ENCODE results near the gene GNRH2.
"Not testable (repeated sequence)": the region's sequence is repeated elsewhere in the genome, so short reads cannot be mapped to it uniquely, and the experiment has no call there.

Gene GNRH2

DNA sequence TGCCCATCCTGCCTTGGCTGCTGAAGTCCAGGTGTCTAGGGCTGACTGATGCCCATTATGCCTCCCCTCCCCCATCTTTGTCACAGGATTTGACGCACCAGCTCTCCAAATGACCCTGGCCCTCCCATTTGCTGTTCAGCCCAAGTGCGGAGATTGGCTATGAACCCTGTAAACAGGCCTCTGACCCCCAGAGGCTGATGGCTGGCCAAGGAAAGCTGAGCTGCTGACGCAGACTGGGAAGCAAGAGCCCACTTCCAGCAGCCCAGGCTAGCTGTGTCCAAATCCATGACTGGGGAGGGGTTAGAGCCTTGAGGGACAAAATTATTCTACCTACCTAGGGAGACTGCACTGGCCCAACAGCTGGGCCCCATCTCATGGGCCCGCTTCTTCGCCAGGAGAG lies 797 bp upstream of the GNRH2 start:
- DNase-seq (no peak), ATAC-seq (no peak)

DNA sequence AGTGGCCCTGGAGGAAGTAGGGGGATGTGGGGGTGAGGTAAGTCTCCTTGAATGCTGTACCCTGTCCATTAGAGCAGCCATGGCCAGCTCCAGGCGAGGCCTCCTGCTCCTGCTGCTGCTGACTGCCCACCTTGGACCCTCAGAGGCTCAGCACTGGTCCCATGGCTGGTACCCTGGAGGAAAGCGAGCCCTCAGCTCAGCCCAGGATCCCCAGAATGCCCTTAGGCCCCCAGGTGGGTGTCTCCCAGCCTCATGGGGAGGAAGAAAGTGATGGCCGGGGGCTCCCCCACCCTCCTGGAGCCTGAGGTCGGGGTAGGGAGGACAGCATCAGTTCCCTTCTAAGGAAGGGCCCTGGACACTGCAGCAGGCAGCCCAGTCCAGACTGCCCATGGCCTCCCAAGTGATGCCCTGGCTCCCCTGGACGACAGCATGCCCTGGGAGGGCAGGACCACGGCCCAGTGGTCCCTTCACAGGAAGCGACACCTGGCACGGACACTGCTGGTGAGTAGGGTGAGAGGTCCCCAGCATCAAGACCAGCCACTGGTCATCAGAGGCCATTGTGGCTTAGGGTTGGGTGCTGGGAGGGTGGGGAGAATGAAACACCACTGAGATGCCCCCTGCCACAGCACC lies 1.0 kb downstream of the GNRH2 start:
- DNase-seq: no peak
- ATAC-seq: no peak

DNA sequence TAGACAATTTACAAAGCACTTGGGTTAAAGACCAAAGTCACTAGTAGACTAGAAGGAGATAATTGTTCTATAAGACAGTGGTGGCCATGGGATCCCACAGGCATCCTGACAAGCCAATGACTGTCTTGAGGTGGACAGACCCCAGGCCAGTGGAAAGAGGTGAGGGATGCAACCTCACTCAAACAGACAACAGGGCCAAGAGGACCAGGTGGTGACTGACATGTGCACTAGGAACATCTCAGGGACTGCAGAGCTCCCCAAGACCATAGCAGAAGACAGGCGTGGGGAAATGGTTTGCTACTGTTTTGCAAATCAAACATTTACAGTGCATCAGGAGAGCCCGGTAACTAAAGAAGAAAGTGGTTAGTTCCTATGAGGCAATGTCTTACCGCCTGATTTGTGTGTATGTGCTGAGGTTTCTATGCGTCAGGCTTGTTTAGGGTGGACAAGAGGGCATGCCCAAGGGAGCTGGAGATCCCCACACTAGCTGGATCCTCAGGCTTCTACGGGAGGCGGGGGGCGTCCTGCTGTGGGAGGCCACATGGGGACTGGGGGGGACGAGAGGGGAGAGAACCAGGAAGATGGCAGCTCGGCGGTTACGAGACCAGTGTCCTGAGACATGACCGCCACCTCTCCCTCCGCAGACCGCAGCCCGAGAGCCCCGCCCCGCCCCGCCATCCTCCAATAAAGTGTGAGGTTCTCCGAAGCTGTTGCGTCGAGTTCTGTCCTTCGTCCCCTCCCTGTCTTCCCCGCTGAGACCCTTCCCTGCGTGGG lies 1.8 kb downstream of the GNRH2 start:
- ATAC-seq (peak; percentile 29), DNase-seq (peak; percentile 68)

- DNase-seq: peak; percentile 88
- peak; percentile 92 for ATAC-seq
These were observed 2.6 kb downstream of the GNRH2 start, which contains the start of gene MRPS26 for GRCh38 chr20:3045816-3046676. MRPS26 (plus strand) TSS chr20:3046052; CDS start chr20:3046069, 17 bp downstream.

DNA sequence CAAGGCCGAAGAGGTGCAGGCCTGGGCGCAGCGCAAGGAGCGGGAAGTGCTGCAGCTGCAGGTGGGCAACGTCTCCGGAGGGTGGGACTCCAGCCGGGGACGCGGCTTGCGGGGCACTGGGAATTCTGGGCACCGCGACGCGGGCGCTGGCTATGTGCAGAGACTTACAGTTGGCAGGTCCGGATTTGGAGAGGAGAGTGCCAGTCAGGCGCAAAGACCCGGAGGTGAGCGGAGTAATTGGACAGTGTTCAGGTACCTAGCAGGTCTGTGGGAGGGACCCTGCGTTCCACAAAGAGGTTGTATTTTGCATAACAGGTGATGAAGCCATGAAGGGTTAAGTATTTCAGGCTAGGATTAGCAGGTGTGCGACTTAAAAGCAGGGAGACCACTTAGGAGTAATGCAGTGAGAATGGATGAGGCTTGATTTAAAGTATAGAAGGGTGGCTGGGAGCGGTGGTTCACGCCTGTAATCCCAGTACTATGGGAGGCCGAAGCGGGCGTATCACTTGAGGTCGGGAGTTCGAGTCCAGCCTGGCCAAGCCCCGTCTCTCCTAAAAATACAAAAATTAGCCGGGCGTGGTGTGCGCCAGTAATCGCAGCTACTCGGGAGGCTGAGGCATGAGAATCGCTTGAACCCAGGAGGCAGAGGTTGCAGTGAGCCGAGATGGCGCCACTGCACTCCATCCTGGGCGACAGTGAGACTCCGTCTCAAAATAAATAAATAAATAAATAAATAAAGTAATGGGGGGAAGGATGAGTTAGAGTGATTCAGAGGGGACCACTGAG lies 3.4 kb downstream of the GNRH2 start:
- no peak for ATAC-seq
- DNase-seq: peak; percentile 24

DNA sequence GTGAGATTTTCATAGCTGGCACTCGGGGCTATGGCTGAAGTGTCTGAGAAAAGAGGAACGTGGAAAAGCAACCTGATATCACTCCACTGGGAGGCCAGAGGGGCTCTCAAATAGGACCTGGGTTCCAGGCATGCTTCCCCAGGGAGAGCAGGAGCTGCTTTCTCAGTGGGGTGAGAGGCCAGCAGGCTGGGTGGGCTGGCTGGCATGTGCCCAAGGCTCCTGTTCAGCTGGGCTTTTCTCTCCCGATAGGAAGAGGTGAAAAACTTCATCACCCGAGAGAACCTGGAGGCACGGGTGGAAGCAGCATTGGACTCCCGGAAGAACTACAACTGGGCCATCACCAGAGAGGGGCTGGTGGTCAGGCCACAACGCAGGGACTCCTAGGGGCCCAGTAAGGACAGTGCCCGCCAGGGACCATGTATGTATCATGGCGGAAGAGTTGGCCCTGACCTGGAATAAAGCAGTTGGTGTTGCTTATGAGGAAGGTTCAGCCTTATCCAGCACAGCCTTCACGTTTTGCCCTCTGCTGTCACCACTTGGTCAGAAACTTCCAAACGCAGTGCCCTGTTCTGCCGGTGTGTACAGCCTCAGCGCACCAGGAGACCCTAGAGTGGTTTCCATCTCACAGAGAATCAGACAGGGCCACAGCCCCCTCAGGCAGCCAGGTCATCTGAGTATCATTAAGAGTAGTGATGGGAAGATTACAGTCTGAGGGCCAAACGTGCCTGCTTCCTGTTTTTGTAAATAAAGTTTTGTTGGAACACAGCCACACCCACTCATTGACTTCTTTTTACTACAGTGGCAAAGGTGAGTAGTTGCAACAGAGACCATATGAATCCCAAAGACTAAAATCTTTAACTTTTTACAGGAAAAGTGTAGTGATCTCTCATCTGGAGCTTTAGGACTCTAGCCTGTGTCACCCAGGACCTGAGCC lies 4.3 kb downstream of the GNRH2 start:
- ATAC-seq (no peak), DNase-seq (no peak)

GRCh38 chr20:3051385-3052019 lies 8.1 kb downstream of the GNRH2 start:
- no peak for ATAC-seq
- no peak for DNase-seq

GRCh38 chr20:3059489-3059888 lies 16.1 kb downstream of the GNRH2 start:
- no peak for DNase-seq
- no peak for ATAC-seq

GRCh38 chr20:3064119-3064518 lies 20.7 kb downstream of the GNRH2 start:
- not testable (repeated sequence) for ATAC-seq, DNase-seq

- DNase-seq (no peak), ATAC-seq (no peak)
These were observed 24.0 kb downstream of the GNRH2 start for GRCh38 chr20:3067139-3068014.

GRCh38 chr20:3068075-3068474 lies 24.7 kb downstream of the GNRH2 start:
- DNase-seq: no peak
- no peak for ATAC-seq

GRCh38 chr20:3068986-3069900 lies 25.8 kb downstream of the GNRH2 start:
- DNase-seq (no peak), ATAC-seq (no peak)

GRCh38 chr20:3070725-3071124 lies 27.3 kb downstream of the GNRH2 start:
- DNase-seq (no peak), ATAC-seq (no peak)

GRCh38 chr20:3071266-3071609 lies 27.8 kb downstream of the GNRH2 start:
- DNase-seq (no peak), ATAC-seq (no peak)

DNA sequence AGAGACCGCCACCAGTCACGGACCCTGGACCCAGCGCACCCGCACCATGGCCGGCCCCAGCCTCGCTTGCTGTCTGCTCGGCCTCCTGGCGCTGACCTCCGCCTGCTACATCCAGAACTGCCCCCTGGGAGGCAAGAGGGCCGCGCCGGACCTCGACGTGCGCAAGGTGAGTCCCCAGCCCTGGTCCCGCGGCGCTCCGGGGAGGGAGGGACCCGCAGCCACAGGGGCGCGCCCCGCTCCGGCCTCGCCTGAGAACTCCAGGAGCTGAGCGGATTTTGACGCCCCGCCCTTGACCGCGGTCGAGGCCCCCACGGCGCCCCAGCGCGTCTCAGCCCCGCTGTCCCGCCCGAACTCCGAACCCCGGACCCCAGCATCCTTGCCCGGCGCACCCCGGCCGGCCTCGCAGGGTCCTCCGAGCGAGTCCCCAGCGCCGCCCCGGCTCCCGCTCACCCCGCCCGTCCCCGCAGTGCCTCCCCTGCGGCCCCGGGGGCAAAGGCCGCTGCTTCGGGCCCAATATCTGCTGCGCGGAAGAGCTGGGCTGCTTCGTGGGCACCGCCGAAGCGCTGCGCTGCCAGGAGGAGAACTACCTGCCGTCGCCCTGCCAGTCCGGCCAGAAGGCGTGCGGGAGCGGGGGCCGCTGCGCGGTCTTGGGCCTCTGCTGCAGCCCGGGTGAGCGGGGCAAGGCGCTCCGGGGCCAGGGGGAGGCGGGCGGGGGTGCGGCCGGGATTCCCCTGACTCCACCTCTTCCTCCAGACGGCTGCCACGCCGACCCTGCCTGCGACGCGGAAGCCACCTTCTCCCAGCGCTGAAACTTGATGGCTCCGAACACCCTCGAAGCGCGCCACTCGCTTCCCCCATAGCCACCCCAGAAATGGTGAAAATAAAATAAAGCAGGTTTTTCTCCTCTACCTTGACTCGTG lies 28.4 kb downstream of the GNRH2 start, which contains the start of gene OXT:
OXT (plus strand) TSS at position 11 of the 920 bp plus-strand sequence; CDS start at position 47, 36 bp downstream.
- ATAC-seq: peak; percentile 75
- peak; percentile 72 for DNase-seq

GRCh38 chr20:3072530-3073250 lies 29.3 kb downstream of the GNRH2 start:
- DNase-seq (no peak), ATAC-seq (no peak)

All from stimulated activated naive CD8-positive, alpha-beta T cell treated with anti-CD3 and anti-CD28 coated beads, Interleukin-15, Interleukin-2, amounts not matched to agents 100 U/mL and 50 U/mL, for 24 hours (primary cell).